ENCODE data around the gene PAWR.

PAWR gene

DNA sequence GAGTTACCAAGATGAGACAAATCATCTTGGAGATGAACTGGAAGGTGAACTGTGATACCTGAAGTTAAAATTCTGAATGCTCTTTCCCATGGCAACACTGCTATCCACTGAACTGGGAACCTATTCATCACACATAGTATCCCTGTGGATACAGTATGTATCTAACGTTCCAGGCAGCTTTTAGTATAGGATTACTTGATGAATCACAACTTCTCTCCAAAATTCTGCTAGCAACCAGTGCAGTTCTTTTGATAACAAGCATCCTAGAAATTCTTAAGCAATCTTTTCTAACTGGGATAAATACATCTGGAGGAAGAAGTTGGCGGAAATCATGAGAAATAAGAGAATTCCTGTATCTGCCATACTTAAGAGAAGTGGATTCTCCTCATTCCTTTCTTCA lies 66.4 kb downstream of the PAWR start (continued):
- no peak for TF ChIP-seq ZNF155 (tag by site-specific recombination; IDR thresholded peaks at IDR 0.05)
- TF ChIP-seq, protein P1, sequence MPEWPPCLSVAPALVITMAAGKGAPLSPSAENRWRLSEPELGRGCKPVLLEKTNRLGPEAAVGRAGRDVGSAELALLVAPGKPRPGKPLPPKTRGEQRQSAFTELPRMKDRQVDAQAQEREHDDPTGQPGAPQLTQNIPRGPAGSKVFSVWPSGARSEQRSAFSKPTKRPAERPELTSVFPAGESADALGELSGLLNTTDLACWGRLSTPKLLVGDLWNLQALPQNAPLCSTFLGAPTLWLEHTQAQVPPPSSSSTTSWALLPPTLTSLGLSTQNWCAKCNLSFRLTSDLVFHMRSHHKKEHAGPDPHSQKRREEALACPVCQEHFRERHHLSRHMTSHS (tag by site-specific recombination; IDR thresholded peaks at IDR 0.05), result no peak

DNA sequence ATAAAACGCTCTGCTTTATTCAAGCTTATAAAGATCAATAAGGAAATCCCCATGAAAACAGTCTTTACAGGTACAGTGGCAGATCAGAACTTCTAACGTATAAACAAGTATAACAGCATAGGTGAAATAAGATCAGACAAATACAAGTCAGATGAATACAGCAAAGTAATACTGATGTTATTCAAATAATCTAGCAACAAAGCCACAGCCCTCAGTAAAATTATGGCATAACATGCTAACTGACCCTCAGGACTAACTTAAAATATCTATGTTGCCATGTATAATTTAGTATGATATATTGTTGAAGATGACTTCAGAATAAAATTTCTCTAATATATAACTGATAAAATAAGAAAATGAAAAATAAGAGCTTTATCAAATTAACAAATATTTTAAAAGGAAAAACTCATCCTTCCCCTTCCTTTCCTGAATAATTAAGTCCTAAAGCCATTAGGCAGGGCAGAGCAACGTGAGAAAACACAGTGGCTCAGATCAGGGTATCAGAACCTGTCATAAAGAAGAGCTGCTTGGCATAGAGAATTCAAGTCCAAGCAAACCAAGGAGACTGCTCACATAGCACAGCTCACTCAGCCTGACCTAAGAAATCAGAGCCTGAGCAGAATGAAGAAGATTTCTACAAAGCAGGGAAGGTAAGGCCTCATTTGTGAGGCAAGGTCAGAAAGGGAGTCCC lies 70.7 kb downstream of the PAWR start:
- TF ChIP-seq PBX3 (CRISPR knock-in tag; IDR thresholded peaks at IDR 0.05), result no peak
- TF ChIP-seq, protein P2, sequence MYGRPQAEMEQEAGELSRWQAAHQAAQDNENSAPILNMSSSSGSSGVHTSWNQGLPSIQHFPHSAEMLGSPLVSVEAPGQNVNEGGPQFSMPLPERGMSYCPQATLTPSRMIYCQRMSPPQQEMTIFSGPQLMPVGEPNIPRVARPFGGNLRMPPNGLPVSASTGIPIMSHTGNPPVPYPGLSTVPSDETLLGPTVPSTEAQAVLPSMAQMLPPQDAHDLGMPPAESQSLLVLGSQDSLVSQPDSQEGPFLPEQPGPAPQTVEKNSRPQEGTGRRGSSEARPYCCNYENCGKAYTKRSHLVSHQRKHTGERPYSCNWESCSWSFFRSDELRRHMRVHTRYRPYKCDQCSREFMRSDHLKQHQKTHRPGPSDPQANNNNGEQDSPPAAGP (tag by site-specific recombination; IDR thresholded peaks at IDR 0.05), result no peak
- no peak for TF ChIP-seq ZNF514 (tag by site-specific recombination; IDR thresholded peaks at IDR 0.05)
- no peak for TF ChIP-seq WT1 (tag by site-specific recombination; IDR thresholded peaks at IDR 0.05)
- TF ChIP-seq ZNF837 (tag by site-specific recombination; IDR thresholded peaks at IDR 0.05), result no peak
- no peak for TF ChIP-seq ZNF654 (tag by site-specific recombination; IDR thresholded peaks at IDR 0.05; ENCODE audit: low read depth)
- TF ChIP-seq ZNF473 (tag by site-specific recombination; IDR thresholded peaks at IDR 0.05), result no peak
- peaks cover 7% of the 10 kb centered on the region for H3K4me1 ChIP-seq (ENCODE audit: control insufficient read depth, insufficient read depth, low read length)
- no peak overlapping the region for H3K4me3 ChIP-seq (ENCODE audit: low read depth, low read length)
- no peaks in the 10 kb centered on the region for H3K9me3 ChIP-seq (ENCODE audit: control insufficient read depth, insufficient read depth, low read depth, low read length)
- H3K36me3 ChIP-seq (ENCODE audit: control insufficient read depth in 2 of 2, insufficient read depth in 1 of 2, low read length in 2 of 2), result peaks cover 3 to 18% of the 10 kb centered on the region in 2 experiments; a peak in 2 of 3 replicates
- ChIA-PET POLR2A (no interaction called here), CTCF (interaction anchor here (1.1 kb wide), 1 partner anchor 118 kb away, joined by 4 read pairs; no protein-coding TSS in a partner anchor)
- H3K27ac ChIP-seq (ENCODE audit: extremely low read depth, low read depth, low read length), result no peak overlapping the region

- ChIA-PET CTCF (interaction anchor here (0.6 kb wide), 1 partner anchor 125 kb away, joined by 3 read pairs; no protein-coding TSS in a partner anchor), POLR2A (no interaction called here)
- peaks cover 11% of the 10 kb centered on the region for H3K4me1 ChIP-seq (ENCODE audit: control insufficient read depth, insufficient read depth, low read length)
- H3K9me3 ChIP-seq (ENCODE audit: control insufficient read depth, insufficient read depth, low read depth, low read length), result no peaks in the 10 kb centered on the region
- H3K27ac ChIP-seq (ENCODE audit: extremely low read depth, low read depth, low read length), result no peak overlapping the region
- no peak overlapping the region for H3K4me3 ChIP-seq (ENCODE audit: low read depth, low read length)
- TF ChIP-seq ZNF121 (tag by site-specific recombination; IDR thresholded peaks at IDR 0.05) (no peak), ZNF571 (tag by site-specific recombination; IDR thresholded peaks at IDR 0.05) (no peak), ZNF302 (tag by site-specific recombination; IDR thresholded peaks at IDR 0.05; ENCODE audit: low read depth) (no peak), ZFP3 (tag by site-specific recombination; IDR thresholded peaks at IDR 0.05; ENCODE audit: low read depth) (no peak), ZNF621 (tag by site-specific recombination; IDR thresholded peaks at IDR 0.05) (no peak), ZNF629 (tag by site-specific recombination; IDR thresholded peaks at IDR 0.05) (no peak)
- TF ChIP-seq, protein P3, sequence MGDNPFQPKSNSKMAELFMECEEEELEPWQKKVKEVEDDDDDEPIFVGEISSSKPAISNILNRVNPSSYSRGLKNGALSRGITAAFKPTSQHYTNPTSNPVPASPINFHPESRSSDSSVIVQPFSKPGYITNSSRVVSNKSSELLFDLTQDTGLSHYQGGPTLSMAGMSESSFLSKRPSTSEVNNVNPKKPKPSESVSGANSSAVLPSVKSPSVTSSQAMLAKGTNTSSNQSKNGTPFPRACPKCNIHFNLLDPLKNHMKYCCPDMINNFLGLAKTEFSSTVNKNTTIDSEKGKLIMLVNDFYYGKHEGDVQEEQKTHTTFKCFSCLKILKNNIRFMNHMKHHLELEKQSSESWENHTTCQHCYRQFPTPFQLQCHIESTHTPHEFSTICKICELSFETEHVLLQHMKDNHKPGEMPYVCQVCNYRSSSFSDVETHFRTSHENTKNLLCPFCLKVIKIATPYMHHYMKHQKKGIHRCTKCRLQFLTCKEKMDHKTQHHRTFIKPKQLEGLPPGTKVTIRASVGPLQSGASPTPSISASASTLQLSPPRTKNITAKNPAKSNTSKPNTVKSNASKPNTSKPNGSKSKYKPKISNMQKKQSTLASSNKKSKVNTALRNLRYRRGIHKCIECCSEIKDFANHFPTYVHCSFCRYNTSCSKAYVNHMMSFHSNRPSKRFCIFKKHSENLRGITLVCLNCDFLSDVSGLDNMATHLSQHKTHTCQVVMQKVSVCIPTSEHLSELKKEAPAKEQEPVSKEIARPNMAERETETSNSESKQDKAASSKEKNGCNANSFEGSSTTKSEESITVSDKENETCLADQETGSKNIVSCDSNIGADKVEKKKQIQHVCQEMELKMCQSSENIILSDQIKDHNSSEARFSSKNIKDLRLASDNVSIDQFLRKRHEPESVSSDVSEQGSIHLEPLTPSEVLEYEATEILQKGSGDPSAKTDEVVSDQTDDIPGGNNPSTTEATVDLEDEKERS (tag by site-specific recombination; IDR thresholded peaks at IDR 0.05), result no peak
- TF ChIP-seq, protein P4, sequence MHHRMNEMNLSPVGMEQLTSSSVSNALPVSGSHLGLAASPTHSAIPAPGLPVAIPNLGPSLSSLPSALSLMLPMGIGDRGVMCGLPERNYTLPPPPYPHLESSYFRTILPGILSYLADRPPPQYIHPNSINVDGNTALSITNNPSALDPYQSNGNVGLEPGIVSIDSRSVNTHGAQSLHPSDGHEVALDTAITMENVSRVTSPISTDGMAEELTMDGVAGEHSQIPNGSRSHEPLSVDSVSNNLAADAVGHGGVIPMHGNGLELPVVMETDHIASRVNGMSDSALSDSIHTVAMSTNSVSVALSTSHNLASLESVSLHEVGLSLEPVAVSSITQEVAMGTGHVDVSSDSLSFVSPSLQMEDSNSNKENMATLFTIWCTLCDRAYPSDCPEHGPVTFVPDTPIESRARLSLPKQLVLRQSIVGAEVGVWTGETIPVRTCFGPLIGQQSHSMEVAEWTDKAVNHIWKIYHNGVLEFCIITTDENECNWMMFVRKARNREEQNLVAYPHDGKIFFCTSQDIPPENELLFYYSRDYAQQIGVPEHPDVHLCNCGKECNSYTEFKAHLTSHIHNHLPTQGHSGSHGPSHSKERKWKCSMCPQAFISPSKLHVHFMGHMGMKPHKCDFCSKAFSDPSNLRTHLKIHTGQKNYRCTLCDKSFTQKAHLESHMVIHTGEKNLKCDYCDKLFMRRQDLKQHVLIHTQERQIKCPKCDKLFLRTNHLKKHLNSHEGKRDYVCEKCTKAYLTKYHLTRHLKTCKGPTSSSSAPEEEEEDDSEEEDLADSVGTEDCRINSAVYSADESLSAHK (tag by site-specific recombination; IDR thresholded peaks at IDR 0.05), result no peak
- H3K36me3 ChIP-seq (ENCODE audit: control insufficient read depth in 2 of 2, insufficient read depth in 1 of 2, low read length in 2 of 2), result peaks cover 3 to 18% of the 10 kb centered on the region in 2 experiments; a peak in 2 of 3 replicates
These were observed 71.8 kb downstream of the PAWR start for GRCh38 chr12:79618848-79619404.
